AG04450 (cell line): ENCODE measurements around the gene GPC2. TPM values are rescaled to one million over a fixed set of nuclear protein-coding genes. Genes with fewer than 3 reads are reported as not detected.

Source experiments
- CTCF ChIA-PET: fragments of 300-600, 350-600 bp; formaldehyde crosslinking; extraction: SDS; loops from one replicate; lab custom pipeline; 2022; ENCODE audit warnings: antibody characterized with exemption, inconsistent platforms; lab: Charles Lee
- POLR2A ChIA-PET: fragments of 350-600 bp; formaldehyde crosslinking; extraction: SDS; loops from one replicate; lab custom pipeline; 2021; ENCODE audit warnings: antibody characterized with exemption, inconsistent platforms; lab: Yijun Ruan, JAX
- DNase-seq: peaks from one replicate; pipeline ENCODE4 v3.0.0-alpha.2; 2011; ENCODE audit warnings: low read depth, low spot score
- H3K27ac ChIP-seq: one replicate; pipeline ENCODE4 v1.5.1; 2012; ENCODE audit warnings: low read depth, low read length, control low read depth
- H3K27me3 ChIP-seq: one replicate; pipeline ENCODE4 v1.6.0; 2012; ENCODE audit warnings: low read length; ENCODE audit not compliant: control insufficient read depth, insufficient read depth
- H3K4me3 ChIP-seq: 2 replicates; pipeline ENCODE4 v1.5.1; 2011; ENCODE audit warnings: mild to moderate bottlenecking, low read depth, low read length, control low read depth
- H3K9me3 ChIP-seq: 2 replicates; pipeline ENCODE4 v1.5.1; 2012; ENCODE audit warnings: low read length; ENCODE audit not compliant: control insufficient read depth, insufficient read depth
- polyA plus RNA-seq: library from polyadenylated mRNA; depleted of rRNA; stranded (reverse); fragments of >200 nt; gene quantifications from 2 replicates; pipeline ENCODE4 v1.2.3, GENCODE V29; 2011
- TF ChIP-seq, protein P1 (sequence below): IDR thresholded peaks from 2 replicates; pipeline ENCODE4 v1.5.1; 2011; ENCODE audit warnings: low read depth, low read length, control low read depth, inconsistent platforms

GPC2 gene
- polyA plus RNA-seq, 1 experiment: 2.6 TPM

DNA sequence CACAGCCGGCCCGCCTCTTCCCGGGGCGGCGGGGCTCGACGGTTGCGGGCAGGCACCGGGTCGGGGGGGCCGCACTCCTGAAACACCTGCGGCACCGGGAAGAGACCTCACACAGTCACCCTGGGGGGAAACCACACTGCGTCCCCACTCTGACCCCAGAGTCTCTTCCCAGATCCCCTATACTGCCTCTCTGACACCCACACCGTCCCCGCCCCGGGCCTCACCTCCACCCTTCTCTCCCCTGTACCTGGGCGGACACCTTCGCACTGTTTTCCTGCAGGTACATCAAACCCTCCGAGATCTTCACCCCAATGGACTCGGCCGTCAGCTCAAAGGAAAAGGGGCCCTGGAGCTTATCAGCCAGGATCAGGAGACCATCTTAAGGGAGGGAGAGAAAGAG lies 5.3 kb downstream of the GPC2 start:
- DNase-seq: no peak
- TF ChIP-seq, protein P1, sequence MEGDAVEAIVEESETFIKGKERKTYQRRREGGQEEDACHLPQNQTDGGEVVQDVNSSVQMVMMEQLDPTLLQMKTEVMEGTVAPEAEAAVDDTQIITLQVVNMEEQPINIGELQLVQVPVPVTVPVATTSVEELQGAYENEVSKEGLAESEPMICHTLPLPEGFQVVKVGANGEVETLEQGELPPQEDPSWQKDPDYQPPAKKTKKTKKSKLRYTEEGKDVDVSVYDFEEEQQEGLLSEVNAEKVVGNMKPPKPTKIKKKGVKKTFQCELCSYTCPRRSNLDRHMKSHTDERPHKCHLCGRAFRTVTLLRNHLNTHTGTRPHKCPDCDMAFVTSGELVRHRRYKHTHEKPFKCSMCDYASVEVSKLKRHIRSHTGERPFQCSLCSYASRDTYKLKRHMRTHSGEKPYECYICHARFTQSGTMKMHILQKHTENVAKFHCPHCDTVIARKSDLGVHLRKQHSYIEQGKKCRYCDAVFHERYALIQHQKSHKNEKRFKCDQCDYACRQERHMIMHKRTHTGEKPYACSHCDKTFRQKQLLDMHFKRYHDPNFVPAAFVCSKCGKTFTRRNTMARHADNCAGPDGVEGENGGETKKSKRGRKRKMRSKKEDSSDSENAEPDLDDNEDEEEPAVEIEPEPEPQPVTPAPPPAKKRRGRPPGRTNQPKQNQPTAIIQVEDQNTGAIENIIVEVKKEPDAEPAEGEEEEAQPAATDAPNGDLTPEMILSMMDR: no peak
- no peak overlapping the region for H3K27ac ChIP-seq
- H3K4me3 ChIP-seq: no peak overlapping the region
- peaks cover 2% of the 10 kb centered on the region for H3K27me3 ChIP-seq
- no peaks in the 10 kb centered on the region for H3K9me3 ChIP-seq
- CTCF ChIA-PET: interaction anchor here (1.1 kb wide), 1 partner anchor 39 kb away, joined by 3 read pairs; no protein-coding TSS in a partner anchor
- POLR2A ChIA-PET: no interaction called here

DNA sequence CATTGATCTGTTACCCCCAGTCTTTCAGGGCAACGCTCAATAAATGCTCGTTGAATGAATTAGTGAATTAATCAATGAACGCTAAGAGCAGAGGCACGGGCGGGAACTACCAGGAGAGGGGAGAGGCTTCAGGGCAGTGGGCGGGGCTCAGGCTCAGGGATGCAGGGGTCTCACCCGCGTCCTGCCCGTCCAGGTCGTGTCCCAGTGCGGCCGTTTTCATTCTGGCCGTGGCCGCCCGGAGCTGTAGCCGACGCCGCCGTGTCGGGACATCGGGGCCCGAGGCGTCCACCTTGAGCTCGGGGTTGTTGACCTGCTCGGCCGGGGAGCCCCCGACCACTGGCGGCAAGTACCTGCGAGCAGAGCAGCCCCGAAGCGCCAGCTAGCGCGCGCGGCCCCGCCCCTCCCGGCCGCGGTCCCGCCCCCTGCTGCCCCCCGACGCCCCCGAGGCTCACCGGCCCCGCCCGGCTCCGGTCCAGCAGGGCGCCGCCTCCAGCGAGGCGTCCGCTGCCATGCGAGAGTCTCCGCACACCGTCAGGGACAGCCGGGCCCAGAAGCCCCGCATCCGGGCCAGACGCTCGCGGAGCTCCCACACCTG lies 6.0 kb downstream of the GPC2 start:
- TF ChIP-seq, protein P1: no peak
- CTCF ChIA-PET: no interaction called here
- Histone ChIP-seq H3K9me3 (no peaks in the 10 kb centered on the region), H3K4me3 (no peak overlapping the region), H3K27me3 (peaks cover 2% of the 10 kb centered on the region), H3K27ac (no peak overlapping the region)
- POLR2A ChIA-PET: no interaction called here
- no peak for DNase-seq

DNA sequence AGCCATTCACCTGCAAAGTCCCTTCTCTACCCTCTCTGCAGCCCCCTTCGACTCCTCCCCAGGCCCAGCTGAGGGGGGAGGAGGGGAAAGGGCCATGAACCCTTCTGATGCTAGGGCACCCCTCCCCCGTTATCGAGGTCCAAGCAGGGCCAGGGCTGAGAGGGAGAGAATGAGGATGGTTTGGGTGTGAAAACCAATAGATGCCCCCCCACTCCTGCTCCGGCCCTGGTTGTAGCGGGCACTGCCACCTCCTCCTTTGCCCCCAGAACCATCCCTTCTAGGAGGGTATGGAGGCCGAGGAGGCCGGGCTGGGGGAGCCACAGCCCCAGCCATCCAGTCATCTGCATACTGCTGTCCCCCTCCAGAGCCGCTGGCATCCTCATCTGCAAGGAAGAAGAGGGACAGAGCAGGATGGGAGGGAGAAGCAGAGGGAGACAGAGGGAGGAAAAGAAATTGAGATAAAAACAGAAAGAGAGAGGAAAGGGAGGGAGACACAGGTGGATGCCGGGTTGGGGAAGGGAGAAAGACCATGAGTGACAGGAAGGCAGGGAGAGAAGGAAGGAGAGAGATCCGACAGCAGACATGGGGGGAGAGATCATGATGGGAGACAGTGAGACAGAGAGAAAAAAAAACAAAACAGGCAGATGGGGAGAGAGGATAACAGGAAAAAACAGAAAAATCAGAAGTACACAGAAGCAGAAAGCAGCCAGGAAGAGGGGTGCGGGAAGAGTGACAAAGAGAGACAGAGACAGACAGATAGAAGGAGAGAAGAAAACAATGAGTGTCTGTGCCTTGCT lies 6.9 kb downstream of the GPC2 start:
- TF ChIP-seq, protein P1: no peak
- ChIA-PET CTCF (no interaction called here), POLR2A (no interaction called here)
- H3K4me3 ChIP-seq: no peak overlapping the region
- no peak overlapping the region for H3K27ac ChIP-seq
- H3K27me3 ChIP-seq: peaks cover 2% of the 10 kb centered on the region
- H3K9me3 ChIP-seq: no peaks in the 10 kb centered on the region
- no peak for DNase-seq

DNA sequence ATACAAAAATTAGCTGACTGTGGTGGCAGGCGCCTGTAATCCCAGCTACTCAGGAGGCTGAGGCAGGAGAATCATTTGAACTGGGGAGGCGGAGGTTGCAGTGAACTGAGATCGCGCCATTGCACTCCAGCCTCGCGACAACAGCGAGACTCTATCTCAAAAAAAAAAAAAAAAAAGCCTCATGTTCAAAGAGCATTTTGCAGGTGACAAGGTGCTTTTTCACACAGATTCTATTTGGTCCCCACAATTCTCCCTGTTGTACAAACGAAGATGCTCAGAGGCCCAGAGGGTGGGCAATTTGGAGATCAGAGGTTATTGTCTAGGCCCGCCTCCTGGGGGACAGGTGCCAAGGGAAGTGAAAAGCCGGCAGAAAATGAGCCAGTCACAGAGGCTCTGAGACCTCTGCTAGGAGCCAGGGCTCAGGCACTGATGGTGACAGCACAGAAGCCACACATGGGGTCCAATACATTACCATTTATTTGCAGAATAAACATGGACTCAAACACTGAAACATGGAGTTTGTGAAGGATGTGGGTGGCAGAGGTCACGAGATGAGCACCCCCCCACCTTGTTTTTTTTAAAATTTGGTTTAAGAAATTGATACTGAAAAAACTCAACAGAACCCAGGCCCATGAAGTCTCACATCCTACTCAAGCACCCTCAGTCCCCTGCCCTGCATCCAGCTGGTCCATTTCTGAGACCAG lies 7.9 kb downstream of the GPC2 start:
- ChIA-PET POLR2A (no interaction called here), CTCF (interaction anchor here (1.6 kb wide), 1 partner anchor 239 kb away, joined by 12 read pairs; no protein-coding TSS in a partner anchor)
- no peak overlapping the region for H3K4me3 ChIP-seq
- no peak overlapping the region for H3K27ac ChIP-seq
- peaks cover 2% of the 10 kb centered on the region for H3K27me3 ChIP-seq
- no peak for DNase-seq
- TF ChIP-seq, protein P1: no peak
- no peaks in the 10 kb centered on the region for H3K9me3 ChIP-seq
